Transverse colon (tissue), 4 donors: Measurements from ENCODE around the gene ZNF202.

Experiments
- EP300 ChIP-seq: sonication (generic); formaldehyde crosslinking; IDR thresholded peaks from one replicate; pipeline ENCODE4 v1.6.1; 2017; ENCODE audit warnings: antibody characterized with exemption, low read depth
- POLR2A ChIP-seq: fragments of 450-650 bp; IDR thresholded peaks from one replicate; pipeline ENCODE4 v1.6.1; 2016; ENCODE audit warnings: antibody characterized with exemption, mild to moderate bottlenecking, moderate library complexity
- POLR2AphosphoS5 ChIP-seq, 3 donors: sonication (generic); formaldehyde crosslinking; IDR thresholded peaks; one replicate each; pipeline ENCODE4 v1.6.1; 2016; ENCODE audit warnings: antibody characterized with exemption in 3 of 3
- TF ChIP-seq, protein P1 (sequence below), 5 experiments: fragments of 200-600 bp in 3 of 5; fragments of 450-650 bp in 2 of 5; sonication (generic) in 3 of 5; IDR thresholded peaks; 1 replicate in 2 of 5; 2 replicates in 3 of 5; pipeline ENCODE4 v1.5.1; 2016 to 2017; ENCODE audit warnings: antibody characterized with exemption in 5 of 5, inconsistent platforms in 3 of 5, mild to moderate bottlenecking in 2 of 5, moderate library complexity in 1 of 5

DNA sequence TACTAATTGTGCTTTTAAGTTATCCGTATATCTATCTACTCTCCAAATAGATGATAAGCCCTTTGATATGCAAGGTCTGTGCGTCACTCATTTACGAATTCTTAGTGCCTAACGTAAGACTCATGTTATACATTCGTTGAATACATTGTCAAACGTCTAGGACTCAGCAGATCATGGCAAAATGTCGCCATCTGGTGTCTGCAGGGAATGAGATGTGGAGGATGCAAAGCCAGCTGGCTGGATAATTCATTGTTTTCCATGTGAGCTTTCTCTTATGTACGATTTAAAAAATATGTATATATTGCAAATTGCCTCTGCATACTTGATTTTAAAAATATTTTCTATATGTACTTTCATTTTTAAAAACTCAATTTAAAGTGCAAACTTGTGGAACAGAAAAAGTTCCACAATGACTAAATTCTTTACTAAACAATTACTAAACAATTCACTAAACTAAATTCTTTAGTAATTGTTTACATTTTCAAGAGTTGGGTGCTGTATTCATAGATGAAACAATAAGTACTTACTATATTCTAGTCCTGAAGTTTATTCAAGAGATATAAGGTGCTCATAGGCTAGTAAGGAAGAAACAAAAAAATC lies 33.8 kb downstream of the ZNF202 start:
- no peak for TF ChIP-seq POLR2A
- TF ChIP-seq, protein P1, sequence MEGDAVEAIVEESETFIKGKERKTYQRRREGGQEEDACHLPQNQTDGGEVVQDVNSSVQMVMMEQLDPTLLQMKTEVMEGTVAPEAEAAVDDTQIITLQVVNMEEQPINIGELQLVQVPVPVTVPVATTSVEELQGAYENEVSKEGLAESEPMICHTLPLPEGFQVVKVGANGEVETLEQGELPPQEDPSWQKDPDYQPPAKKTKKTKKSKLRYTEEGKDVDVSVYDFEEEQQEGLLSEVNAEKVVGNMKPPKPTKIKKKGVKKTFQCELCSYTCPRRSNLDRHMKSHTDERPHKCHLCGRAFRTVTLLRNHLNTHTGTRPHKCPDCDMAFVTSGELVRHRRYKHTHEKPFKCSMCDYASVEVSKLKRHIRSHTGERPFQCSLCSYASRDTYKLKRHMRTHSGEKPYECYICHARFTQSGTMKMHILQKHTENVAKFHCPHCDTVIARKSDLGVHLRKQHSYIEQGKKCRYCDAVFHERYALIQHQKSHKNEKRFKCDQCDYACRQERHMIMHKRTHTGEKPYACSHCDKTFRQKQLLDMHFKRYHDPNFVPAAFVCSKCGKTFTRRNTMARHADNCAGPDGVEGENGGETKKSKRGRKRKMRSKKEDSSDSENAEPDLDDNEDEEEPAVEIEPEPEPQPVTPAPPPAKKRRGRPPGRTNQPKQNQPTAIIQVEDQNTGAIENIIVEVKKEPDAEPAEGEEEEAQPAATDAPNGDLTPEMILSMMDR (IDR thresholded peaks at IDR 0.05) = peak; percentile 45 to 63 (median 56)
- TF ChIP-seq POLR2AphosphoS5 (IDR thresholded peaks at IDR 0.05) = no peak
- no peak for TF ChIP-seq EP300
